SU-DHL-6 (cell line): ENCODE measurements around the gene TTLL8.

ENCODE experiments used
- EZH2phosphoT487 ChIP-seq: fragments of 200-600 bp; sonication (generic), shearing (Covaris generic); conservative IDR thresholded peaks from 2 replicates; pipeline ENCODE4 v1.6.1; 2018; ENCODE audit warnings: mild to moderate bottlenecking, antibody characterized with exemption, low read length, moderate library complexity, mixed read lengths
- TF ChIP-seq, protein P1 (sequence below): fragments of 200-600 bp; sonication (generic); IDR thresholded peaks from one replicate; pipeline ENCODE4 v1.5.1; 2017; ENCODE audit warnings: antibody characterized with exemption, mild to moderate bottlenecking, low read length, moderate library complexity; ENCODE audit not compliant: insufficient read depth, poor library complexity, severe bottlenecking

DNA sequence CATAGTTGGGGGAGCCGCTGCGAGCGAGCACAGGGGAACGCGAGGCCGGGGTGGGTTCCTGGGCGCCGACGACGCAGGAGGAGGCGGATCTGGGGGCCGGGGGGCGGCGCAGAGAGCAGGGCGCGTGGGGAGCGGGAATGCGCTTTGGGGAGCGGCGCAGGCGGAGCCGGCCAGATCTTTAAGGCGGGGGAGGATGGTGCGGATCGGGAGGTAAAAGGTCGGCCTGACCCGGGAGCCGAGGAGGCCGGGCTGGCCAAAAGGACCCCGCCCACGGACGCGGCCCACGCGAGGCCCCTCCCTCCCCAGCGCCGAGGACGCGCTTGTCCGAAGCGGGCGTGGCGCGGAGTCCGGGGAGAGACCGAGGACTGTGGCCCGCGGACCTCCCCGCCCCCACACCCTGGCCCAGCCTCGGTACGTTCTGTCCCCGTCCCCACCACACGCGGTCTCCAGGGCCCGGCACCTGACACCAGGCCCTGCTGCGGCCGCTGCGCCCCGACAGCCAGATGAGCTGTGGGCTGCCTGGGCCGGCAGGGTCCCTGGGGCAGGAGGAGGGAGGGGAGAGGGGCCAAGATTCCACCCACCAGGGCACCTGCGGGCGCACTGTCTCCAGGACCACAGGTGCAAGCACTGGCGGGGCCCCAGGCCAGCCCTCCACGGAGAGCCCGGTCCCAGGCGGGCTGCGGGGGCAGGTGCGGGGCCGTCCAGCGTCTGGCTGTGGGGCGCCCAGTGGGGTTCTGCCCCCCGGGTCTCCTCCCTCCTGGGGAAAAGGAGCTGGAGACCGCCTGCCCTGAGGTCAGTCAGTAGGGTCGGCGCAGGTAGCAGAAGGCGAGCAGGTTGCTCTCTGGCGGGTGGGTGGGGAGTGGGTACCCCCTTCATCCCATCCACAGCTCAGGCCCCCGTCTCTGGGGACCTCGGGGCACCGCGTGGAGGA lies 86.6 kb downstream of the TTLL8 start:
- TF ChIP-seq, protein P1, sequence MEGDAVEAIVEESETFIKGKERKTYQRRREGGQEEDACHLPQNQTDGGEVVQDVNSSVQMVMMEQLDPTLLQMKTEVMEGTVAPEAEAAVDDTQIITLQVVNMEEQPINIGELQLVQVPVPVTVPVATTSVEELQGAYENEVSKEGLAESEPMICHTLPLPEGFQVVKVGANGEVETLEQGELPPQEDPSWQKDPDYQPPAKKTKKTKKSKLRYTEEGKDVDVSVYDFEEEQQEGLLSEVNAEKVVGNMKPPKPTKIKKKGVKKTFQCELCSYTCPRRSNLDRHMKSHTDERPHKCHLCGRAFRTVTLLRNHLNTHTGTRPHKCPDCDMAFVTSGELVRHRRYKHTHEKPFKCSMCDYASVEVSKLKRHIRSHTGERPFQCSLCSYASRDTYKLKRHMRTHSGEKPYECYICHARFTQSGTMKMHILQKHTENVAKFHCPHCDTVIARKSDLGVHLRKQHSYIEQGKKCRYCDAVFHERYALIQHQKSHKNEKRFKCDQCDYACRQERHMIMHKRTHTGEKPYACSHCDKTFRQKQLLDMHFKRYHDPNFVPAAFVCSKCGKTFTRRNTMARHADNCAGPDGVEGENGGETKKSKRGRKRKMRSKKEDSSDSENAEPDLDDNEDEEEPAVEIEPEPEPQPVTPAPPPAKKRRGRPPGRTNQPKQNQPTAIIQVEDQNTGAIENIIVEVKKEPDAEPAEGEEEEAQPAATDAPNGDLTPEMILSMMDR, result no peak
- TF ChIP-seq EZH2phosphoT487, result no peak
